Tibial nerve (tissue), 4 donors: ENCODE results near the gene FOXF2.

Experiments
- EP300 ChIP-seq, 2 donors: sonication (generic); formaldehyde crosslinking; IDR thresholded peaks; one replicate each; pipeline ENCODE4 v1.6.1; 2017; ENCODE audit warnings: antibody characterized with exemption in 2 of 2, mild to moderate bottlenecking in 1 of 2
- POLR2A ChIP-seq, 2 donors: fragments of 450-650 bp; IDR thresholded peaks; one replicate each; pipeline ENCODE4 v1.6.1; 2017; ENCODE audit warnings: antibody characterized with exemption in 2 of 2, mild to moderate bottlenecking in 2 of 2, moderate library complexity in 2 of 2
- TF ChIP-seq, protein P1 (sequence below), 5 experiments: fragments of 200-600 bp in 3 of 5; fragments of 450-650 bp in 2 of 5; sonication (generic) in 3 of 5; IDR thresholded peaks; one replicate each; pipeline ENCODE4 v1.5.1; 2016 to 2019; ENCODE audit warnings: antibody characterized with exemption in 5 of 5, mild to moderate bottlenecking in 3 of 5, moderate library complexity in 2 of 5

DNA sequence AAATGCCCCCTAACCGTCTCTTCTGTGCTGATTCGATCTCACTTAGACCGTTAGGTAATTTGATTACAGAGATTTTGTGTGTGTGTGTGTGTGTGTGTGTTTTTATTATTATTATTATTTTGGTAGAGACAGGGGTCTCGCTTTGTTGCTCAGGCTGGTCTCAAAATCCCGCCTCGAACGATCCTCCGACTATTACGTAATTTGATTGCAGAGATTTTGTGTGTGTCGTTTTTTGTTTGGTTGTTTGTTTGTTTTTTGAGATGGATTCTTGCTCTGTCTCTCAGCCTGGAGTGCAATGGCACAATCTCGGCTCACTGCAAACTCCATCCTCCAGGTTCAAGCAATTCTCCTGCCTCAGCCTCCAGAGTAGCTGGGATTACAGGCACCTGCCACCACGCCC lies 28.3 kb downstream of the FOXF2 start:
- TF ChIP-seq, protein P1, sequence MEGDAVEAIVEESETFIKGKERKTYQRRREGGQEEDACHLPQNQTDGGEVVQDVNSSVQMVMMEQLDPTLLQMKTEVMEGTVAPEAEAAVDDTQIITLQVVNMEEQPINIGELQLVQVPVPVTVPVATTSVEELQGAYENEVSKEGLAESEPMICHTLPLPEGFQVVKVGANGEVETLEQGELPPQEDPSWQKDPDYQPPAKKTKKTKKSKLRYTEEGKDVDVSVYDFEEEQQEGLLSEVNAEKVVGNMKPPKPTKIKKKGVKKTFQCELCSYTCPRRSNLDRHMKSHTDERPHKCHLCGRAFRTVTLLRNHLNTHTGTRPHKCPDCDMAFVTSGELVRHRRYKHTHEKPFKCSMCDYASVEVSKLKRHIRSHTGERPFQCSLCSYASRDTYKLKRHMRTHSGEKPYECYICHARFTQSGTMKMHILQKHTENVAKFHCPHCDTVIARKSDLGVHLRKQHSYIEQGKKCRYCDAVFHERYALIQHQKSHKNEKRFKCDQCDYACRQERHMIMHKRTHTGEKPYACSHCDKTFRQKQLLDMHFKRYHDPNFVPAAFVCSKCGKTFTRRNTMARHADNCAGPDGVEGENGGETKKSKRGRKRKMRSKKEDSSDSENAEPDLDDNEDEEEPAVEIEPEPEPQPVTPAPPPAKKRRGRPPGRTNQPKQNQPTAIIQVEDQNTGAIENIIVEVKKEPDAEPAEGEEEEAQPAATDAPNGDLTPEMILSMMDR (IDR thresholded peaks at IDR 0.05): no peak
- no peak for TF ChIP-seq POLR2A (IDR thresholded peaks at IDR 0.05)
- TF ChIP-seq EP300 (IDR thresholded peaks at IDR 0.05): no peak
